ENCODE results near the gene CBX2.

GRCh38 chr17:79737046-79737921, 40.7 kb upstream of the CBX2 start:
- TF ChIP-seq CTCF (IDR thresholded peaks at IDR 0.05; ENCODE audit: insufficient read depth, low read length, poor library complexity, severe bottlenecking): no peak
- no peak for TF ChIP-seq EZH2phosphoT487 (conservative IDR thresholded peaks at IDR 0.05; ENCODE audit: low read length)

Measured in SU-DHL-6 (cell line).